DOHH2 (cell line): ENCODE results near the gene TEKT3.

Experiments used
- H3F3A ChIP-seq: fragments of 200-600 bp; sonication (generic), shearing (Covaris generic); 2 replicates; pipeline ENCODE4 v1.6.0; 2016; ENCODE audit warnings: antibody characterized with exemption, mild to moderate bottlenecking; ENCODE audit not compliant: control insufficient read depth, insufficient read depth
- H3K27ac ChIP-seq: fragments of 200-600 bp; sonication (generic); 2 replicates; pipeline ENCODE4 v1.5.1; 2014; ENCODE audit warnings: low read depth, mild to moderate bottlenecking, low read length, moderate library complexity
- H3K27me3 ChIP-seq: fragments of 200-600 bp; sonication (generic); 2 replicates; pipeline ENCODE4 v1.6.1; 2014; ENCODE audit warnings: mild to moderate bottlenecking, low read length, mixed read lengths; ENCODE audit not compliant: control insufficient read depth
- H3K36me3 ChIP-seq: fragments of 200-600 bp; sonication (generic); 2 replicates; pipeline ENCODE4 v1.6.1; 2014; ENCODE audit warnings: mild to moderate bottlenecking, low read length, moderate library complexity, mixed read lengths; ENCODE audit not compliant: control insufficient read depth
- H3K4me1 ChIP-seq: fragments of 200-600 bp; sonication (generic); 2 replicates; pipeline ENCODE4 v1.6.1; 2014; ENCODE audit warnings: mild to moderate bottlenecking, low read length, mixed read lengths; ENCODE audit not compliant: control insufficient read depth
- H3K4me2 ChIP-seq: fragments of 200-600 bp; sonication (generic); 2 replicates; pipeline ENCODE4 v1.6.0; 2014; ENCODE audit warnings: mild to moderate bottlenecking, low read length, moderate library complexity
- H3K4me3 ChIP-seq: fragments of 200-600 bp; sonication (generic); 2 replicates; pipeline ENCODE4 v1.5.1; 2014; ENCODE audit warnings: mild to moderate bottlenecking, low read length, mixed read lengths
- H3K79me2 ChIP-seq: fragments of 200-600 bp; sonication (generic); 2 replicates; pipeline ENCODE4 v1.6.1; 2014; ENCODE audit warnings: mild to moderate bottlenecking, low read length, mixed read lengths; ENCODE audit not compliant: control insufficient read depth
- H3K9me2 ChIP-seq: fragments of 200-600 bp; sonication (generic); replicated peaks from 2 replicates; pipeline ENCODE4 v1.6.1; 2014; ENCODE audit warnings: mild to moderate bottlenecking, low read length, mixed read lengths; ENCODE audit not compliant: control insufficient read depth
- H3K9me3 ChIP-seq: fragments of 200-600 bp; sonication (generic); 2 replicates; pipeline ENCODE4 v1.6.1; 2014; ENCODE audit warnings: antibody characterized with exemption, low read length, mixed read lengths; ENCODE audit not compliant: control insufficient read depth, insufficient read depth
- H4K20me1 ChIP-seq: fragments of 200-600 bp; sonication (generic); 2 replicates; pipeline ENCODE4 v1.6.0; 2014; ENCODE audit warnings: low read depth, mild to moderate bottlenecking, antibody characterized with exemption, low read length, moderate library complexity; ENCODE audit not compliant: control insufficient read depth, insufficient read depth
- EZH2phosphoT487 ChIP-seq: fragments of 200-600 bp; sonication (generic); IDR thresholded peaks from 2 replicates; pipeline ENCODE4 v1.6.1; 2017; ENCODE audit warnings: borderline replicate concordance, mild to moderate bottlenecking, antibody characterized with exemption, low read length, moderate library complexity, mixed read lengths
- TF ChIP-seq, protein P1 (sequence below): fragments of 200-600 bp; sonication (generic); IDR thresholded peaks from one replicate; pipeline ENCODE4 v1.5.1; 2014; ENCODE audit warnings: antibody characterized with exemption, mild to moderate bottlenecking, low read depth, low read length; ENCODE audit not compliant: poor library complexity, severe bottlenecking

The TEKT3 gene

DNA sequence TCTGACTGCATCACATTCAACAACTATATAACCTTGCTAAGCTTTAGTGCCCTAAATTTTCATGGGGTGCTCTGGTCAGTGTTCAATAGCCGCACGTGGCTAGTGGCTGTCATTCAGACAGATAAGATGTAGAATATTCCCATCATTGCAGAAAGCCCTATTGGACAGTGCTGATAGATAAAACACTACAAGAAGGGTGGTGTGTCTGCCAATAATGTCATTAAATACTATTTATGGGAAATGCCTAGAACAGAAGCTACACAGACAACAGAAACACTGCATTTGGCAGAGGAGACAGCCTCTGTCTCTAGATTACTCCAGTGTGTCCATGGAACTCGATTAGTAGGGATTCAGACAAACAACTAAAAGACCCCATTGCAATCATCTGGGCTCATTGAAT lies 47.8 kb downstream of the TEKT3 start:
- TF ChIP-seq, protein P1, sequence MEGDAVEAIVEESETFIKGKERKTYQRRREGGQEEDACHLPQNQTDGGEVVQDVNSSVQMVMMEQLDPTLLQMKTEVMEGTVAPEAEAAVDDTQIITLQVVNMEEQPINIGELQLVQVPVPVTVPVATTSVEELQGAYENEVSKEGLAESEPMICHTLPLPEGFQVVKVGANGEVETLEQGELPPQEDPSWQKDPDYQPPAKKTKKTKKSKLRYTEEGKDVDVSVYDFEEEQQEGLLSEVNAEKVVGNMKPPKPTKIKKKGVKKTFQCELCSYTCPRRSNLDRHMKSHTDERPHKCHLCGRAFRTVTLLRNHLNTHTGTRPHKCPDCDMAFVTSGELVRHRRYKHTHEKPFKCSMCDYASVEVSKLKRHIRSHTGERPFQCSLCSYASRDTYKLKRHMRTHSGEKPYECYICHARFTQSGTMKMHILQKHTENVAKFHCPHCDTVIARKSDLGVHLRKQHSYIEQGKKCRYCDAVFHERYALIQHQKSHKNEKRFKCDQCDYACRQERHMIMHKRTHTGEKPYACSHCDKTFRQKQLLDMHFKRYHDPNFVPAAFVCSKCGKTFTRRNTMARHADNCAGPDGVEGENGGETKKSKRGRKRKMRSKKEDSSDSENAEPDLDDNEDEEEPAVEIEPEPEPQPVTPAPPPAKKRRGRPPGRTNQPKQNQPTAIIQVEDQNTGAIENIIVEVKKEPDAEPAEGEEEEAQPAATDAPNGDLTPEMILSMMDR = no peak
- no peak for TF ChIP-seq EZH2phosphoT487

DNA sequence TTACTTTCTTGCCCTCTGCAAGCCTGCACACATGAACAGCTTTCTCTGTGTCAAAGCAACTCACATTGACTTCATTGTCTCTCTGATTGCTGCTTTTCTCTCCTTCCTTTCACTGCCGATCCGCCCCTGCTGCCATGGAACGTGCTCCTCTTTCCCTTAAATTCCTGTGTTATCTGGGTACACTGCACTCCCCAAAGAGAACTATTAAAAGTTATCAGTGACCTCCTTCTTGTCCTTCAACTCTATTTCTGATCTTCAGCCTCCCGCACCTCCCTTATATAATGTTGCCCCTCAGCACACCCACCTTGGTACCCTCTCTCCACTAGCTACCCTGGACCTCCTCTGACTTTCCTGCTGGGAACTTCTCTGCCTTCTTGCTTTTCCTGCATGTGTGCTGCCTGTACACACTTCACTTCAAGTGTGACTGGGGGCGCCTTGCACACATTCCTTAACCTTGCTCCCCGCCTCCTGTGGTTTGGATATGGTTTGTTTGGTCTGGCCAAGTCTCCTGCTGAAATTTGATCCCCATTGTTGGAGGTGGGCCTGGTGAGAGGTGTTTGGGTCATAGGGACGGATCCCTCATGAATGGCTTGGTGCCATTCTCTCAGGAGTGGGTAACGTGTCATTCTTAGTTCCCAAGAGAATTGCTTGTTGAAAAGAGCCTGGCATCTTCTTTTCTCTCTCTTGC lies 49.6 kb downstream of the TEKT3 start:
- Histone ChIP-seq H3K36me3 (no peaks in the 10 kb centered on the region), H3K9me2 (no peaks in the 10 kb centered on the region), H3K27me3 (no peaks in the 10 kb centered on the region), H3K9me3 (no peaks in the 10 kb centered on the region), H4K20me1 (no peaks in the 10 kb centered on the region), H3K79me2 (no peaks in the 10 kb centered on the region), H3K4me2 (no peak overlapping the region), H3K4me3 (no peak overlapping the region), H3F3A (no peaks in the 10 kb centered on the region), H3K4me1 (no peaks in the 10 kb centered on the region), H3K27ac (no peak overlapping the region)
- no peak for TF ChIP-seq EZH2phosphoT487
- TF ChIP-seq, protein P1 = no peak

More for the DNA sequence above, 47.8 kb downstream of the TEKT3 start:
- H4K20me1 ChIP-seq = no peaks in the 10 kb centered on the region
- no peaks in the 10 kb centered on the region for H3K4me1 ChIP-seq
- no peaks in the 10 kb centered on the region for H3K79me2 ChIP-seq
- no peak overlapping the region for H3K4me2 ChIP-seq
- H3K27me3 ChIP-seq = no peaks in the 10 kb centered on the region
- H3K4me3 ChIP-seq = no peak overlapping the region
- H3K9me2 ChIP-seq = no peaks in the 10 kb centered on the region
- no peaks in the 10 kb centered on the region for H3K36me3 ChIP-seq
- H3K9me3 ChIP-seq = no peaks in the 10 kb centered on the region
- H3K27ac ChIP-seq = no peak overlapping the region
- no peaks in the 10 kb centered on the region for H3F3A ChIP-seq

DNA sequence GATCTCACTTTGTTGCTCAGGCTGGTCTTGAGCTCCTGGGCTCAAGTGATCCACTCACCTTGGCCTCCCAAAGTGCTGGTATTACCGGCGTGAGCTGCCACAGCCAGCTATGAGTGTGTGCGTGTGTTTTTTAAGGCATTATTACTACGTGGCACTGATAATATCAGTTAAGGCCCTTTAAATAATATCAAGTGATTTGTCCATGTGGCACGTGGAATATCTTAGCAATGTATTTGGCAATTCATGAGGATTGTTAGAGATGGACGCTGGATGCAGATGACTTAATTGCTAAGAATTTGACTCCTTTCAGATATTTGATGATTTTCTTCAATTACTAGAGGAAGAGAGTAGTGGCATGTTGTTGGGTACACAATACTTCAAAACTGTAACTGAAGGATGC lies 50.8 kb downstream of the TEKT3 start:
- TF ChIP-seq, protein P1 = no peak
- TF ChIP-seq EZH2phosphoT487 = no peak
- Histone ChIP-seq H3K9me2 (no peaks in the 10 kb centered on the region), H3F3A (no peaks in the 10 kb centered on the region), H3K27me3 (no peaks in the 10 kb centered on the region), H4K20me1 (no peaks in the 10 kb centered on the region), H3K9me3 (no peaks in the 10 kb centered on the region), H3K4me3 (no peak overlapping the region), H3K4me2 (no peak overlapping the region), H3K27ac (no peak overlapping the region), H3K36me3 (no peaks in the 10 kb centered on the region), H3K4me1 (no peaks in the 10 kb centered on the region), H3K79me2 (no peaks in the 10 kb centered on the region)
